Thoracic aorta endothelial cell (primary cell): ENCODE results near the gene UPK2. TPM values are rescaled to one million over a fixed set of nuclear protein-coding genes. Genes with fewer than 3 reads are reported as not detected.

Source experiments
- small RNA-seq: library from RNA; depleted of rRNA; stranded (forward); fragments of <200 nt; gene quantifications from one replicate; pipeline ENCODE3, GENCODE V24; 2012
- total RNA-seq: library from RNA; depleted of rRNA; stranded (reverse); fragments of >200 nt; gene quantifications from 2 replicates; pipeline ENCODE4 v1.2.3, GENCODE V29; 2012

Gene UPK2
- not detected in 2 replicates for total RNA-seq

DNA sequence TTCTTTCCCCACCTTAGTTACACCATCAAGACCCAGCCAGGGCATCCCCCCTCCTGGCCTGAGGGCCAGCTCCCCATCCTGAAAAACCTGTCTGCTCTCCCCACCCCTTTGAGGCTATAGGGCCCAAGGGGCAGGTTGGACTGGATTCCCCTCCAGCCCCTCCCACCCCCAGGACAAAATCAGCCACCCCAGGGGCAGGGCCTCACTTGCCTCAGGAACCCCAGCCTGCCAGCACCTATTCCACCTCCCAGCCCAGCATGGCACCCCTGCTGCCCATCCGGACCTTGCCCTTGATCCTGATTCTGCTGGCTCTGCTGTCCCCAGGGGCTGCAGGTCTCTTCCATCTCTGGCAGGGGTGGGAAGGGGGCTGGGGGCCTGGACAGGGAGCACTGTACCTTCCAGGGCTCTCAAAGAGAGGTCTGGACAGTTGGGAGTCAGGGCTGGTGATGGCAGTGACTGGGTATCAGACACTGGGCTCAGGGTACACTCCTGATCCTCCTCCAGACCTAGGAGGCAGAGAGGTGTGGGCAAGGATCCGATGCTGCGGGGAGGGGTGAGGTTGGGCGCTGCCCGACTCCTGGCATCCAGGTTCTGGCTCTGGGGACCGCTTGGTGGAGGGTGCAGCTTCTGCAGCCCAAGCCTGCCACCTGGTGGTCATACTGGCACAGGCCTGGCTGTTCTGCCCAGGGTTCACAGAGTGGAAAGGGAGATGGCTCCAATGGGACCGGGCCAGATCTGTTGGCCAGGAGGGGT is at the start of gene UPK2:
UPK2 (plus strand) TSS at position 205 of the 753 bp plus-strand sequence; CDS start at position 258, 53 bp downstream.

DNA sequence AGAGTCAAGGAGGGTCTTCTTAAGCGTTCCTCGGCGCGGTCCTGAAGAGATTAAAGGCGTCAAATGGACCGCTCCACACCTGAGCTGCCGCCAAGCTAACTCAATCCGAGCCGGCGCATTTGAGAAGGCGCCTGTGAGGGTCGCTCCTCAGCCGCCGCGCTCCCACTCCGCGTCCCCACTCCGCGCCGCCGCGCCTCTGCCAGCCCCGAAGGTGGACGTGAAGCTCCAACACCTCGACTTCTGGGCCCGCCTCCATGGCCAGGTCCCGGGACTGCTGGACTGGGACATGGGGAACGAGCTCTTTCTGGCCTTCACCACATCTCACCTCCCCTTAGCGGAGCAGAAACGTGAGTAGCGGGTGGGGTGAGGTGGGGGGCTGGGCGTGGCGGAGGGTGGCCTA is 15.5 kb downstream of the UPK2 start, which contains the start of gene FOXR1:
FOXR1 (plus strand) TSS at position 116 of the 400 bp plus-strand sequence; CDS start at position 287, 171 bp downstream.

DNA sequence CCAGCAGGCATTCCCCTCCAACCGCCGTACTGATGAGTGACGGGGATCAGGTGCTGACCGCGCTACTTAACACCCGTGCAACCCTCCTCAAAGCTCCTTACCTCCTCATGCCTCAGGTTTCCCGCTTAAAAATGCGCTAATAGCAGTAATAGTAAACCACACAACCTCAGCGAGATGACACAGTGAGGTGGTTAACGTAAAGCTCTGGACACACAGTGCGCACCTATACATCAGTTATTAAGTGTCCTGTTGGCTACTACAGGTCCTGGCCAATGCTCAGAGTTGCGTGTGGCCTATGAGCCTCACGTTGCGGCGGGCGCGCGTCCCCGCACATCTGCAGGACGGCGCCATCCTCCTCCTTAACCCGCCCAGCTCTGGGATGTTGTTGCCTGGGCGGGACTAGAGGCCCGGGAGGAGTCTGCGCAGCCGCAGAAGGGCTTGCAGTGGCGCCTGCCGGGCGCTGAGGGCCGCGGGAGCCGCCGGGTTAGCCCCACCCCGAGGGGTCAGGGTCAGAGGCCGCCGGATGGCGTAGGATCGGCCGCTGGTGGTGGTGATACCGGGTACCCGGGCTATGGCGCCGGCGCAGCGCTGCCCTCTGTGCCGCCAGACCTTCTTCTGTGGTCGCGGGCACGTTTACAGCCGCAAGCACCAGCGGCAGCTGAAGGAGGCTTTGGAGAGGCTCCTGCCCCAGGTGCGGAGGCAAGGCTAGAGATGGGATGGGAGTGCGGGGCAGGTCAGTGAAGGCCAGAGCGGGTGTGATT is 41.7 kb downstream of the UPK2 start, which contains the start of gene CENATAC:
CENATAC (plus strand) TSS at position 512 of the 761 bp plus-strand sequence; CDS start at position 572, 60 bp downstream.

Small RNAs within 50 kb of the gene (small RNA-seq; reads per million reads assigned to genes)
- gene AP003392.2: not detected
- not detected for gene MIR4492
- not detected for gene RF00017
- gene RF00019: not detected
- not detected for gene RN7SL688P

Other genes starting within 250 kb of the UPK2 start
- gene DDX6, start 165.1 kb upstream of the UPK2 start, total RNA-seq: 198 and 201 TPM in 2 replicates
- gene CXCR5, start 72.4 kb upstream of the UPK2 start, total RNA-seq: not detected in 2 replicates
- 10.4 and 21.6 TPM in 2 replicates for gene BCL9L, start 30.4 kb upstream of the UPK2 start, total RNA-seq
- not detected in 2 replicates for gene FOXR1, start 15.5 kb downstream of the UPK2 start, total RNA-seq
- 25.0 and 28.0 TPM in 2 replicates for gene CENATAC, start 41.8 kb downstream of the UPK2 start, total RNA-seq
- 1,706 and 2,770 TPM in 2 replicates for gene RPS25, start 62.0 kb downstream of the UPK2 start, total RNA-seq
- 52.0 TPM in 2 replicates for gene TRAPPC4, start 62.5 kb downstream of the UPK2 start, total RNA-seq
- gene SLC37A4, start 74.6 kb downstream of the UPK2 start, total RNA-seq: 16.9 and 23.3 TPM in 2 replicates
- 193 and 228 TPM in 2 replicates for gene HYOU1, start 100.9 kb downstream of the UPK2 start, total RNA-seq
- gene VPS11, start 111.5 kb downstream of the UPK2 start, total RNA-seq: 23.1 and 25.0 TPM in 2 replicates
- 10.9 and 12.3 TPM in 2 replicates for gene HMBS, start 128.6 kb downstream of the UPK2 start, total RNA-seq
- gene DPAGT1, start 145.6 kb downstream of the UPK2 start, total RNA-seq: 29.9 and 36.0 TPM in 2 replicates
- gene C2CD2L, start 151.0 kb downstream of the UPK2 start, total RNA-seq: 4.4 and 5.5 TPM in 2 replicates
- 19.8 and 21.8 TPM in 2 replicates for gene HINFP, start 165.3 kb downstream of the UPK2 start, total RNA-seq
- 0.13 and 0.57 TPM in 2 replicates for gene ABCG4, start 192.8 kb downstream of the UPK2 start, total RNA-seq
- gene NLRX1, start 212.4 kb downstream of the UPK2 start, total RNA-seq: 8.5 and 13.9 TPM in 2 replicates
- gene NHERF4, start 229.2 kb downstream of the UPK2 start, total RNA-seq: not detected in 2 replicates